NB4 (cell line): ENCODE measurements around the gene ZNF322.
A peak's percentile ranks its signal among the peaks of the same experiment; 100 is the strongest.

Experiments
- DNase-seq: peaks from one replicate; pipeline ENCODE4 v3.0.0; 2010; ENCODE audit warnings: low read depth
- H3K4me3 ChIP-seq: one replicate; pipeline ENCODE4 v1.5.1; 2011; ENCODE audit warnings: mild to moderate bottlenecking, low read depth, low read length, moderate library complexity
- MYC ChIP-seq: IDR thresholded peaks from 2 replicates; pipeline ENCODE4 v1.6.1; 2011; ENCODE audit warnings: low read depth, low read length
- POLR2A ChIP-seq: IDR thresholded peaks from 2 replicates; pipeline ENCODE4 v1.6.1; 2011; ENCODE audit warnings: mild to moderate bottlenecking; ENCODE audit not compliant: insufficient read length; ENCODE audit errors: extremely low read depth
- TF ChIP-seq, protein P1 (sequence below): IDR thresholded peaks from one replicate; pipeline ENCODE4 v1.5.1; 2012; ENCODE audit warnings: low read depth, low read length
- TF ChIP-seq, protein P2 (sequence below): IDR thresholded peaks from 2 replicates; pipeline ENCODE4 v1.6.1; 2011; ENCODE audit warnings: low read depth, low read length

ZNF322 gene

DNA sequence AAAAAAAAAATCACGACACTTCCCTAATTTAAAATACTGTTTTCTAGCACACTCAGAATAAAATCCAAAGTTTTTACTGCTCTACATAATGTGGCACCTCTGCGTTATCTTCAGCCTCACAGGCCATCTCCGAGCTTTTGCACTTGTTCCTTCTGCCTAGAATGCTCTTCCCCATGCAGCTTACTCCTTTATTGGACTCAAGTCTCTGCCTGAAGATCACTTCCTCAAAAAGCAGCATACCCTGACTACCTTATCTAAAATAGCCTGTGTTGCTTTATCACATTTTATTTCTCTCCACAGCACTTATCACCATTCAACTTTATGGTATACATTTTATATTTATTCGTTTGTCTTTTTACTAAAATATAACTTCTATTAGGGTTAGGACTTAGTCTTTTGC is 2.3 kb downstream of the ZNF322 start:
- TF ChIP-seq, protein P1, sequence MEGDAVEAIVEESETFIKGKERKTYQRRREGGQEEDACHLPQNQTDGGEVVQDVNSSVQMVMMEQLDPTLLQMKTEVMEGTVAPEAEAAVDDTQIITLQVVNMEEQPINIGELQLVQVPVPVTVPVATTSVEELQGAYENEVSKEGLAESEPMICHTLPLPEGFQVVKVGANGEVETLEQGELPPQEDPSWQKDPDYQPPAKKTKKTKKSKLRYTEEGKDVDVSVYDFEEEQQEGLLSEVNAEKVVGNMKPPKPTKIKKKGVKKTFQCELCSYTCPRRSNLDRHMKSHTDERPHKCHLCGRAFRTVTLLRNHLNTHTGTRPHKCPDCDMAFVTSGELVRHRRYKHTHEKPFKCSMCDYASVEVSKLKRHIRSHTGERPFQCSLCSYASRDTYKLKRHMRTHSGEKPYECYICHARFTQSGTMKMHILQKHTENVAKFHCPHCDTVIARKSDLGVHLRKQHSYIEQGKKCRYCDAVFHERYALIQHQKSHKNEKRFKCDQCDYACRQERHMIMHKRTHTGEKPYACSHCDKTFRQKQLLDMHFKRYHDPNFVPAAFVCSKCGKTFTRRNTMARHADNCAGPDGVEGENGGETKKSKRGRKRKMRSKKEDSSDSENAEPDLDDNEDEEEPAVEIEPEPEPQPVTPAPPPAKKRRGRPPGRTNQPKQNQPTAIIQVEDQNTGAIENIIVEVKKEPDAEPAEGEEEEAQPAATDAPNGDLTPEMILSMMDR, result no peak
- no peak for TF ChIP-seq POLR2A
- TF ChIP-seq MYC, result no peak
- TF ChIP-seq, protein P2, sequence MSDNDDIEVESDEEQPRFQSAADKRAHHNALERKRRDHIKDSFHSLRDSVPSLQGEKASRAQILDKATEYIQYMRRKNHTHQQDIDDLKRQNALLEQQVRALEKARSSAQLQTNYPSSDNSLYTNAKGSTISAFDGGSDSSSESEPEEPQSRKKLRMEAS, result no peak
- DNase-seq, result peak; percentile 36
- H3K4me3 ChIP-seq, result no peak overlapping the region

DNA sequence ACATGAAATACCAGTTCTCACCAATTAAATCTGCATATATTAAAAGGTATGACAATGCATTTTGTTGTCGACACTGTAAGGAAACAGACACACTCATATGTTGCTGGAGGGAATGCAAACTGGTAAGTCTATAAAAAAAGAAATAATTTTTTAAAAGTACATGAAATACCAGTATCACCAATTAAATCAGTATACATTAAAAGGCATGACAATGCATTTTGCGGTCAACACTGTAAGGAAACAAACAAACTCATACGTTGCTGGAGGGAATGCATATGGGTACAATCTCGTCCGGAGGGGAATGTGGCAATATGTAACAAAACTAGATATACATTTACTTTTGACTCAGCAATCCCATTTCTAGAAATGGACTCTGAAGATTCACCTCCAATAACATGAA is 6.5 kb downstream of the ZNF322 start:
- DNase-seq, result no peak
- H3K4me3 ChIP-seq, result no peak overlapping the region
- TF ChIP-seq, protein P2, result no peak
- TF ChIP-seq, protein P1, result no peak
- TF ChIP-seq MYC, result no peak

DNA sequence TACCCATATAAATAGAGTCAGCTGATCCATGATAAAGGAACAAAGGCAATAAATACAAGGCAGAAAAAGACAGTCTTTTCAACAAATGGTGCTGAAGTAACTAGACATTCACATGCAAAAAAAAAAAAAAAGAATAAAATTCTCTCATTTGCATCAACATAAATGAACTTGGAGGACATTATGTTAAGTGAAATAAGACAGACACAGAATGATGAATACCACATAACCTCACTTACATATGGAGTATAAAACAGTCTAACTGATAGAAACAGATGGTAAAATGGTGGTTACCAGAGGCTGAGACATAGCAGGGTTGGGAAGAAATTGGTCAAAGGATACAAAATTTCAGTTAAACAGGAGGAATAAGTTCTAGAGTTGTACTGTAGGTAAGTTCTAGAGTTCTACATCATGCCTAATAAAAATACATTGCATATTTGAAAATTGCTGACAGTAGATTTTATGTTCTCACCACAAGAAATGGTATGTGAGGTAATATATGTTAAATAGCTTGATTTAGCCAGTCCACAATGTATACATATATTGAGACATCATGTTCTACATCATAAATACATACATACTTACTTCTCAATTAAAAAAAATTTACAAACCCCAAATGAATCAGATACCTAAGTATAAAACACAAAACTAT is 8.3 kb downstream of the ZNF322 start:
- TF ChIP-seq, protein P2, result no peak
- TF ChIP-seq MYC (no peak), POLR2A (no peak)
- TF ChIP-seq, protein P1, result no peak
- no peak for DNase-seq

DNA sequence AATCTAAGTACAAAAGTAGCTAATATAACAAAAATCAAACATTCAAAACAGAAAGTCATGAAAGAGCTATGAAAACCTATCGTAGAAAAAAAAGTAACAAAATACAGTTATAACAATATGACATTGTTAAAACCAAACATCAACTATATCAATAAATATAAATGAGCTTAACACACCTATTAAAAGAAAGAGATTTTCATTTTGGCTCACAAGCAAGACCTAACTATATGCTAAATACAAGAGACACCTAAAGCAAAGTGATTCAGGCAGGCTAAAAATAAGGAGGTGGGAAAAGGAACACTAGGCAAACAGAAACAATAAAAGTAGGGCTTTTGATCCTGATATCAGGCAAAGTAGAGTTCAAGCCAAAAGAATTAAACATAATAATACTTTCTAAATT is 13.5 kb downstream of the ZNF322 start:
- no peak overlapping the region for H3K4me3 ChIP-seq
- TF ChIP-seq MYC (no peak), POLR2A (no peak)
- TF ChIP-seq, protein P2, result no peak
- TF ChIP-seq, protein P1, result no peak
- DNase-seq, result no peak

More for the DNA sequence above, 8.3 kb downstream of the ZNF322 start:
- no peak overlapping the region for H3K4me3 ChIP-seq

DNA sequence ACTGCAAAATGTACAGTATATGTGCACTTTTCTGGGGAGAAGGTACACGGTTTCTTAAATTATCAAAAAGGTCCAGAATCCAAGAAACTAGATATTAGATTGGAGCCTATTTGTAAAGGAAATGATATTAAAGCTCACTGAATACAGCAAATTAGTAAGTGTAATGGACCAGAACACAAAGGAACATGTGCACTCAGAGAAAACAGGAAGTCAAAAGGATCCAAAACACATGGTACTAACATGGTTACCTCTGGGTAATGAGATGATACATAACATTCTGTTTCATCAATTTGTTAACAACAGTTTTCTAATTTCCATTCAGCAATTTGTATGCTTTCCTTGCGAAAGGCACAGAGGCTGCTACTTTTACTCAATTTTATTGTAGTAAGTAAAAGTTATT is 18.7 kb downstream of the ZNF322 start:
- H3K4me3 ChIP-seq, result no peak overlapping the region
- no peak for TF ChIP-seq POLR2A
- no peak for TF ChIP-seq MYC
- TF ChIP-seq, protein P2, result 0 out of 2 replicates have a peak, but pooled peaks have one; percentile 7

DNA sequence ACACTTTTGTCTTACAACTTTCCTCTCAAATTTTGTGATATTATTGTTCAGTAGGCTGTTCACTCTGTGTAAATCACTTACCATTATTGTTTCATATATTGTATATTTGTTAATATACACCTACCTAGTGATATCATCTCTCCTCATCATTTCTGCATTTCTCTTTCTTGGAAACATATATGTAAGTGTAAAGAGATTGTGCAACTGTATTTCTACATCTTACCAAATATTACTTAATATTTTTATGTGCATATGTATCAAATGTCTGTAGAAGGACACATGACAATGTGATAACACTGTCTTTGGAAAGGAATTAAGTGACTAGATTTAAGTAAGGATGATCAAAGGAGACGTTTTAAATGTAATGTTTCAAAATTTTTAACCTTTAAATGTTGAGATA is 30.2 kb downstream of the ZNF322 start:
- no peak overlapping the region for H3K4me3 ChIP-seq
- TF ChIP-seq POLR2A (no peak), MYC (no peak)
- TF ChIP-seq, protein P1, result no peak
- TF ChIP-seq, protein P2, result no peak
- no peak for DNase-seq

More for the DNA sequence above, 18.7 kb downstream of the ZNF322 start:
- no peak for DNase-seq
